Colonic mucosa (tissue), 4 donors: ENCODE measurements around the gene GIMAP8. TPM values are rescaled to one million over a fixed set of nuclear protein-coding genes. Genes with fewer than 3 reads are reported as not detected.

Experiments
- DNase-seq: peaks from one replicate; pipeline ENCODE4 v3.0.0-alpha.2; 2020
- H3K27ac ChIP-seq: fragments of 200-600 bp; one replicate; pipeline ENCODE4 v1.8.0; 2021
- H3K27me3 ChIP-seq: fragments of 200-600 bp; one replicate; pipeline ENCODE4 v1.8.0; 2021
- H3K36me3 ChIP-seq: fragments of 200-600 bp; one replicate; pipeline ENCODE4 v1.8.0; 2021
- H3K4me1 ChIP-seq: fragments of 200-600 bp; one replicate; pipeline ENCODE4 v1.8.0; 2021; ENCODE audit warnings: mild to moderate bottlenecking
- H3K4me3 ChIP-seq: fragments of 200-600 bp; one replicate; pipeline ENCODE4 v1.8.0; 2021
- H3K9ac ChIP-seq, 2 donors: one replicate each; pipeline ENCODE4 v1.7.0; 2013; ENCODE audit warnings: control low read depth in 2 of 2, low read depth in 2 of 2, low read length in 2 of 2
- H3K9me3 ChIP-seq: fragments of 200-600 bp; one replicate; pipeline ENCODE4 v1.8.0; 2021
- CTCF ChIP-seq: fragments of 200-600 bp; IDR thresholded peaks from one replicate; pipeline ENCODE4 v1.8.0; 2022; ENCODE audit warnings: antibody characterized with exemption, mild to moderate bottlenecking
- intact Hi-C: fragments of 100-400 bp; cut with DNase I; formaldehyde crosslinking; loops from one replicate; pipeline ENCODE4 v1.14.1; 2022
- total RNA-seq, 2 donors: library from RNA; stranded (reverse); fragmentation: NEBNext Ultra II Directional in 1 of 2; extraction: Animal tissue kit (Norgen Biotek cat#: 25700) in 1 of 2; gene quantifications; one replicate each; pipeline ENCODE4 v1.2.1, GENCODE V29; 2021
- donor health status: healthy.
- donor health status: DM: no; HTN: no; CAD: no.
- donor health status: DM: no; HTN: no; CAD: no.

The GIMAP8 gene
- total RNA-seq = 1 to 10 TPM; 3.4 to 4.5 TPM

DNA sequence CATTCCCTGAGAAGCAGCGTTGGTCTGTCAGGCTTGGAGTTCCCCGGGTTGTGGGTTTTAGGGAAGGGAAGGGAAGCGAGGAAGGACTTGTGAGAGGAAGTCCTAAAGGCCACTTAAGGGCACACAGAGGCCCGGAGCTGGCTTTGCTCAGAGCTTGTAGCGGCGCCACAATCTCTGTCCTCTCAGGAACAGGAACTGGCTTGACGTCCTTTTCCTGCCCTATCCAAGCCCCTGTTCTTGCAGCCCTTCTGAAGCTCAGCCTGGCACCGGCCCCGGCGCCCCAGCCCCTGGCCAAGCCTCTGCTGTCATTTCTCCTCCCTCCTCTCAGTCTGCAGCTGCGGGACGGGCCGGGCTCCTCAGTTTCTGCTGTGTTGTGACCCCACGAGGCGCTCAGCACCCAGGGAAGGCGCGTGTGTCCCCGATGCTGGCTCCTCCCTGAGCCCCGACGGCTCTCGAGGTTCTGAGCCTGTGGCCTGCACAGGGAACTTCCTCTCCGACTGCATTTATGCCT lies at the start of gene GIMAP8:
TSS of gene GIMAP8 (plus strand) at position 140 of the 511 bp plus-strand sequence. CDS start 16,069 bp downstream, outside the sequence.
- Histone ChIP-seq H3K27me3 (no peaks in the 10 kb centered on the region), H3K27ac (peak within 1 kb of the TSS; percentile 30), H3K36me3 (no peaks in the 10 kb centered on the region), H3K4me1 (no peaks in the 10 kb centered on the region), H3K4me3 (peak within 1 kb of the TSS; percentile 35), H3K9ac (peak within 1 kb of the TSS; percentile 33 to 66), H3K9me3 (no peaks in the 10 kb centered on the region)
- intact Hi-C loops = no loop called here
- no peak for TF ChIP-seq CTCF
- peak; percentile 34 for DNase-seq

DNA sequence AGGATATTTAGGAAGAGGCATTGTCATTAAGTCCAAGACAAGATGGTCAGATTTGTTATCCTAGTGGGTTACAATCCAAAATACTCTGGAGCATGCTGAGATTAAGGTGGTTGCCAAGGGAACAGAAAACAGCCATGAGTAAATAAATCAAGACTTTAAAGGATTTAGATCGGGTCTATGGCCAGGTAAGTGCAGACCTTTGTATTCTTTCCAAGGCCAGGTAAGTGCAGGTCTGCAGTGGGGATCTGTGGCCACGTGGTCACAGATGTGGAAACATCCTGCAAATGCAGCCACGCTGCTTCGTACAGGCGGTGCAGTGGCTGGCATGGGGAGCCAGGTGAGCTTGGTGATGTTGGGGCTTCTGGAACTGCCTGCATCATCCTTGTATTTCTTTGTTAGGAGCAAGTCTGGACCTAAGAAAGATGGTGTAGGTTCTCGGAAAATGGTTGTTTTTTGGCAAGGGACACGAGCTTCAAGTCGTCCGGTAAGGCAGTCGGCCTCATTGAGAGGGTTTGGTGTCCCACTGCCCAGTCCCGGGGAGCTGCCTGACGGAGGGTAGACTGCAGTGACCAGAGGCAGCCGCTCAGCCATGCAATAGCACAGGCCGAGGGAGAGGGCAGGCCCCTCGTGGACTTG lies 49.5 kb upstream of the GIMAP8 start:
- Histone ChIP-seq H3K4me1 (peaks cover 11% of the 10 kb centered on the region), H3K9me3 (no peaks in the 10 kb centered on the region), H3K9ac (no peak overlapping the region), H3K36me3 (no peaks in the 10 kb centered on the region), H3K4me3 (no peak overlapping the region), H3K27ac (no peak overlapping the region), H3K27me3 (no peaks in the 10 kb centered on the region)
- intact Hi-C loops = no loop called here
- TF ChIP-seq CTCF = no peak
- DNase-seq = no peak

DNA sequence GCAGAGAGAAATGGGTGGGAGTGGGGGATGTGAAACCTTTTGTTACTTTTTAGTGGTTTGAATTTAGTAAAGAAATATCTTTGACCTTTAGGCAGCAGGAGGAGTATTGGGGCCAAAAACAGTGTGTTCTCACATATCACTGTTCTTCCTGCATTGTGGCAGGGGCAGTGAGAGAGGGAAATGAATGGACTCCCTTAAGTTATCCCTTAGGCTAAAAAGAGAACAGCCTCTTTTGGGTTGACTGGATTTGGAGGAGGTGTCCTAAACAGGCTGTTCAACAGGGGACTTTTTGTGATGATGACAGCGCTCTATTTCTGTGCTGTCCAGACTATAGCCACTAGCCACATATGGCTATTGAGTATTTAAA lies 49.0 kb upstream of the GIMAP8 start:
- Histone ChIP-seq H3K4me1 (peaks cover 16% of the 10 kb centered on the region), H3K9me3 (no peaks in the 10 kb centered on the region), H3K9ac (no peak overlapping the region), H3K27ac (no peak overlapping the region), H3K36me3 (no peaks in the 10 kb centered on the region), H3K4me3 (no peak overlapping the region), H3K27me3 (no peaks in the 10 kb centered on the region)
- TF ChIP-seq CTCF = no peak
- DNase-seq = no peak
- intact Hi-C loops = no loop called here

- H3K4me3 ChIP-seq = no peak overlapping the region
- H3K36me3 ChIP-seq = no peaks in the 10 kb centered on the region
- DNase-seq = no peak
- no peak overlapping the region for H3K9ac ChIP-seq
- no peaks in the 10 kb centered on the region for H3K27me3 ChIP-seq
- H3K4me1 ChIP-seq = peaks cover 17% of the 10 kb centered on the region
- no peak for TF ChIP-seq CTCF
- H3K9me3 ChIP-seq = no peaks in the 10 kb centered on the region
- no peak overlapping the region for H3K27ac ChIP-seq
- intact Hi-C loops = no loop called here
Observed at GRCh38 chr7:150401861-150402631, 48.4 kb upstream of the GIMAP8 start.

DNA sequence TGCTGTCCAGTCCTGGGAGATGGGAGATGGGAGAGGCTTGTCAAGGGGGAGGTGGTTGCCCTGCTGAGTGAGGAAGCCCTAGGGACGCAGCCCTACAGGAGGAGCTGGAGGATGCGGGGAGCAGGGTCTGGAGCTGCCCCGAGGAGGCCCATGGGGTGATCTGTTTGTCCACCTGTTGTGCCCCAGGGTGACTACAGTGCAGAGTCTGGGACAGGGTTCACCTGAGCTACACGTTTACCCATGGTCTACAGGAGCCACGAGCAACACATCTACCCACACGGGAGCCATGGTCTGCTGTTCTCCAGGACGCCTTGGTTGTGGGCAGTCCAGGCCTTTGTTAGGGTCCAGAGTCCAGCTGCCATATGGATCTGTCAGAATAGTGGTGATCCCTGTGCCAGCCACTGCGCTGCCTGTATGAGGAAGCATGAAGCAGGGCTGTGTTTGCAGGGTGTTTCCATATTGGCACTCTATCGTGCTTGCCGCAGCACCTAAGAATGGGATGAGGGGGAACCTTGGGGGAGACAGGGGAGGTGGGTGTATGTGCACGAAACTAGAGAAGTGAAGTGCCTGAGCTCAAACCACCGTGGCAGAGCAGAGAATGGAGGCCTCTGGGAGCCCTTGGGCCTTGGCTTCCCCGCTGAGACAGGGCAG lies 47.6 kb upstream of the GIMAP8 start:
- Histone ChIP-seq H3K4me1 (peaks cover 17% of the 10 kb centered on the region), H3K4me3 (no peak overlapping the region), H3K9ac (no peak overlapping the region), H3K27ac (peak overlapping the region; percentile 45), H3K9me3 (no peaks in the 10 kb centered on the region), H3K27me3 (no peaks in the 10 kb centered on the region), H3K36me3 (no peaks in the 10 kb centered on the region)
- DNase-seq = peak; percentile 76
- intact Hi-C loops = no loop called here
- no peak for TF ChIP-seq CTCF
